ENCODE data around the gene PROKR2.

DNA sequence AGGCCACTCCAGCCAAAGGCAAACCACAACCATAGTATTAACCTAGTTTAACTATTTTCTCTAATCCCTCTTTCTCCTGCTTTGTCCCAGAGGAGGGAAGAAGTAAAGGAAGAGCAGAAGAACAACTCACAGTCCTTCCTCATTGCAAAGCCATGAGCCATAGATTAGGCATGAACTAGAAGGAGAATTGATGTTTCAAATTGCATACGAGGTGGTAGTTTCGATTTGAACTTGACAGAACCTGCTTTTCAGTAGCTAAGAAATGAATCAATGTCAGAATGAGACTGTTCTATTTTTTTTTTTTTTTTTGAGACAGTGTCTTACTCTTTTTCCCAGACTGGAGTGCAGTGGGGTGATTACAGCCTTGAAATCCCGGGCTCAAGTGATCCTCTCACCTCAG is 48.3 kb downstream of the PROKR2 start:
- TF ChIP-seq EZH2 (IDR thresholded peaks at IDR 0.05; ENCODE audit: insufficient read depth, poor library complexity, severe bottlenecking) (no peak), EZH2phosphoT487 (IDR thresholded peaks at IDR 0.05; ENCODE audit: insufficient read depth, low read depth) (no peak)

Measured in GM23248 (cell line).